Panc1 (cell line): ENCODE measurements around the gene UBTD2.

ENCODE experiments used
- CTCF ChIP-seq: fragments of 450-650 bp; IDR thresholded peaks from 2 replicates; pipeline ENCODE4 v1.5.1; 2017; ENCODE audit warnings: mild to moderate bottlenecking
- POLR2AphosphoS5 ChIP-seq: IDR thresholded peaks from 2 replicates; pipeline ENCODE4 v1.6.1; 2012; ENCODE audit warnings: mild to moderate bottlenecking, low read depth, low read length, moderate library complexity
- REST ChIP-seq, 2 experiments: IDR thresholded peaks; 2 replicates each; pipeline ENCODE4 v1.6.1; 2011 to 2012; ENCODE audit warnings: low read depth in 2 of 2, control low read depth in 1 of 2, low read length in 1 of 2, mild to moderate bottlenecking in 1 of 2, moderate library complexity in 1 of 2; ENCODE audit not compliant: insufficient read depth in 1 of 2
- SIN3A ChIP-seq: IDR thresholded peaks from 2 replicates; pipeline ENCODE4 v1.6.1; 2012; ENCODE audit warnings: low read depth, mild to moderate bottlenecking, low read length, moderate library complexity, borderline replicate concordance; ENCODE audit not compliant: insufficient read depth
- TCF7L2 ChIP-seq: IDR thresholded peaks from 2 replicates; pipeline ENCODE4 v1.6.1; 2011; ENCODE audit warnings: mild to moderate bottlenecking, low read depth, low read length, inconsistent platforms

- TF ChIP-seq CTCF (no peak), SIN3A (no peak), REST (IDR thresholded peaks at IDR 0.05; ENCODE audit: insufficient read depth in 1 of 2, low read depth in 2 of 2, low read length in 1 of 2) (no peak), POLR2AphosphoS5 (no peak), TCF7L2 (no peak)
Observed at GRCh38 chr5:172248637-172249036, 34.9 kb downstream of the UBTD2 start.
